Smooth muscle cell of the pulmonary artery (primary cell): ENCODE results near the gene CYP24A1. TPM values are rescaled to one million over a fixed set of nuclear protein-coding genes. Genes with fewer than 3 reads are reported as not detected.

ENCODE experiments used
- total RNA-seq: library from RNA; depleted of rRNA; stranded (reverse); fragments of >200 nt; gene quantifications from 2 replicates; pipeline ENCODE4 v1.2.3, GENCODE V29; 2014

The CYP24A1 gene
- total RNA-seq = 0.20 and 0.26 TPM in 2 replicates

DNA sequence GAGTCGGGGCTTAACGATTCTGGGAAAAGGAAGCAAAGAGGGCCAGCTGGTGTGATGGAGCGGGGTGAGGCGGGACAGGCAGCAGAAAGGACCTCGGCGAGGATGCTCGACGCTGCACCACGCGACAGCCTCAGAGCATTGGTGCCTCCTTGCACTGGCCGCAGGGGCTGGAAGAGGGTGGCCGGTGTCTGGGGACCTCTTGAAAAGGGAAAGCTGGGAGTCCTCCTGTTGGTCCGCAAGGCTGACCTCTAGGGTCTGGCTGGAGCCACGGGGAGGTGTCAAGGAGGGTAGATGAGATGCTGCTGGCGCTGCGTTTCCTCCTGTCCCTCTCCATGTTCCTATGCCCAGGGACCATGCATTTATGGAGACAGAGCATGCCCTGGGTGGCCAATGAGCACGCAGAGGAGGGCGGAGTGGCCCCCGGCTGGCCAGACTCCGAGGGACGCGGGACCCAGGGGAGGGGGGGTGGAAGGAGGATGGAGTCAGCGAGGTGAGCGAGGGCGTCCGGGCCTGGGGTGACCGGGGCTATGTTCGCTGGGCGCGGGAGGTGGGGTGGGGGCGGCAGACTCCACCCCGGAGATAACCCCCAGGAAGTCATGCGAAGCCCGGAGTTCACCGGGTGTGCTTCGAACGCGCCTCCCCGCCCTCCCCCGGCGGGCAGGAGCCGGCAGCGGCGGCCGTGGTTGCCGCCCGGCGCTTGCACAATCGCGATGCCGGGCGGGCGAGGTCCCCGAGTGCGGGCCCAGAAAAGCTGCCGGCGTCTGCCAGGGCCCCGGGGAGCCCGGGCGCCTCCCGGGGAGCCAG is at the start of gene CYP24A1:
TSS of gene CYP24A1 (minus strand) at position 334 of the 804 bp plus-strand sequence. CDS start 407 bp downstream, outside the sequence.

DNA sequence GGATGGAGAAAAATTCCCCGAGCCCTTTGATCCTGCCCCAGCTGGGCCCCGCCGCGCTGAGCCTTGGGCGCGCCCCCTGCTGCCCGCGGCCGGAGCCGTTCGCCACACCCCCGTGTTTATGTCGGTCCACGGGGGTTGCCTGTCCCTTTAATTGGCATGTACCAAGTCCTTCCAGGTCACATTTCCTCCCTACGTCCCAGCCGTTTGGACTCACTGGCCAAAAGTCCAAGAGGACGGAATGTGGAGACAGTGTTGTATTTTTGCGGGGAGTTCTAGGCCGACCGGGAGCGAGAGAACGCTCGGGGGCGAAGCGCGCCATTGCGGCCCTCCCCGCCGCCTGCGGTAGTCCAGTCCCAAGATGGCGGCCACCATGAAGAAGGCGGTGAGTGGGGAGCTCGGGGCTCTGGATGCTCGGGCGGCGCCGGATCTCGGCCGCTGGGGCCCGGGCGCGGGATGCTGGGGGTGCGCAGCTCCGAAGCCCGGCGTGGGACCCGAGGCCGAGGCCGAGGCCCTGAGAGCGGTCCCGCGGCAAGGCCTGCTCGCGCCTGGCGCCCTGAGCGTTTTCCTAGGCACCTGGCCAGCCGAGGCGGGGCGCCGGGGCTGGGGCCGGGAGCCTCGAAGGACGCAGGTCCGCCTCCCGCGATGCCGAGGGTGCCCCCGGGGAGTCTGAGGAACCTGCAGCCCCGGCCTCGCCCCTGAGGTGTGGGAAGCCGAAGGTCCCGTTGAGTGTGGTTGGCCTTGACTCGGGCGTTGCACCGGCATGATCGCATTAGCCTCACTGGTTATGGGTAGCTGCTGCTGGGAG is 34.2 kb upstream of the CYP24A1 start, which contains the start of gene PFDN4:
TSS of gene PFDN4 (plus strand) at position 345 of the 805 bp plus-strand sequence. CDS start at position 359, 14 bp downstream.

Other genes starting within 250 kb of the CYP24A1 start
- not detected in 2 replicates for gene BCAS1, start 103.4 kb downstream of the CYP24A1 start, total RNA-seq
- gene PFDN4, start 34.1 kb upstream of the CYP24A1 start, total RNA-seq = 31.9 and 56.2 TPM in 2 replicates